H1 (cell line): ENCODE measurements around the gene SLC24A3. TPM values are rescaled to one million over a fixed set of nuclear protein-coding genes. Genes with fewer than 3 reads are reported as not detected.

Experiments used
- TBP ChIP-seq: IDR thresholded peaks from 2 replicates; pipeline ENCODE4 v1.6.1; 2011; ENCODE audit warnings: low read depth, low read length, improper control_type of control experiment
- polyA plus RNA-seq, 7 experiments: library from polyadenylated mRNA; depleted of rRNA in 3 of 7; stranded (reverse) in 5 of 7; unstranded in 2 of 7; fragments of >200 nt in 5 of 7; fragments of 200-250 nt in 2 of 7; gene quantifications; 1 replicate in 5 of 7; 2 replicates in 1 of 7; 4 replicates in 1 of 7; pipeline versions ENCODE4 v1.2.1 to v1.2.3, GENCODE V29; 2011 to 2013; ENCODE audit warnings: missing spikeins in 2 of 7, mixed read lengths in 2 of 7
- total RNA-seq: library from RNA; stranded (reverse); fragmentation: NEBNext Ultra II Directional; extraction: Animal tissue kit (Norgen Biotek cat#: 25700); gene quantifications from 2 replicates; pipeline ENCODE4 v1.2.1, GENCODE V29; 2021
- TF ChIP-seq, protein P1 (sequence below): fragments of 300-600 bp; sonication (generic); IDR thresholded peaks from 2 replicates; pipeline ENCODE4 v1.7.1; 2012; ENCODE audit warnings: low read length, moderate library complexity, mild to moderate bottlenecking, inconsistent platforms; ENCODE audit not compliant: insufficient replicate concordance

The SLC24A3 gene
- total and polyA plus RNA-seq, 2 of the 8 experiments (the other 6 are each of a cell fraction or from before 2014, with no cell fraction given) = 4.5 to 6.3 TPM

DNA sequence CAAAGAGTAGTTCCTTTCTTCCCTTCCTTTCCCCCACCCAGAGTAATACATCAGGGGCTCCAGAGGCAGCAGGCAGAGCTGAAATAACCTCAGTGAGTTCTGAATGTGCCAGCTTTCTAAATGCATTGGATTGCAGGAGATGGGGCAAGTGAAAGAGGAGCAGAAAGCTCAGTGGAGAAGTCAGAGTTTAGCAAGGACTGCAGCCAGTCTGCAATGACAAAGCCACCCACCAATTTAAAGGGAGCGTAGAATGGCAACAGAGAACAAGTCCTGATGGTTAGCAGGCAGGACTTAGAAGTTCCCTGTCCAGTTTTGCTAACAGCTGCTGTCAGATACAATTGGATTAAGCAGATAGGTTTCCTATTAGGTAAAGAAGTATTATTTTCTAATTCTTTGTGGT, 342.2 kb downstream of the SLC24A3 start (continued):
- TF ChIP-seq, protein P1, sequence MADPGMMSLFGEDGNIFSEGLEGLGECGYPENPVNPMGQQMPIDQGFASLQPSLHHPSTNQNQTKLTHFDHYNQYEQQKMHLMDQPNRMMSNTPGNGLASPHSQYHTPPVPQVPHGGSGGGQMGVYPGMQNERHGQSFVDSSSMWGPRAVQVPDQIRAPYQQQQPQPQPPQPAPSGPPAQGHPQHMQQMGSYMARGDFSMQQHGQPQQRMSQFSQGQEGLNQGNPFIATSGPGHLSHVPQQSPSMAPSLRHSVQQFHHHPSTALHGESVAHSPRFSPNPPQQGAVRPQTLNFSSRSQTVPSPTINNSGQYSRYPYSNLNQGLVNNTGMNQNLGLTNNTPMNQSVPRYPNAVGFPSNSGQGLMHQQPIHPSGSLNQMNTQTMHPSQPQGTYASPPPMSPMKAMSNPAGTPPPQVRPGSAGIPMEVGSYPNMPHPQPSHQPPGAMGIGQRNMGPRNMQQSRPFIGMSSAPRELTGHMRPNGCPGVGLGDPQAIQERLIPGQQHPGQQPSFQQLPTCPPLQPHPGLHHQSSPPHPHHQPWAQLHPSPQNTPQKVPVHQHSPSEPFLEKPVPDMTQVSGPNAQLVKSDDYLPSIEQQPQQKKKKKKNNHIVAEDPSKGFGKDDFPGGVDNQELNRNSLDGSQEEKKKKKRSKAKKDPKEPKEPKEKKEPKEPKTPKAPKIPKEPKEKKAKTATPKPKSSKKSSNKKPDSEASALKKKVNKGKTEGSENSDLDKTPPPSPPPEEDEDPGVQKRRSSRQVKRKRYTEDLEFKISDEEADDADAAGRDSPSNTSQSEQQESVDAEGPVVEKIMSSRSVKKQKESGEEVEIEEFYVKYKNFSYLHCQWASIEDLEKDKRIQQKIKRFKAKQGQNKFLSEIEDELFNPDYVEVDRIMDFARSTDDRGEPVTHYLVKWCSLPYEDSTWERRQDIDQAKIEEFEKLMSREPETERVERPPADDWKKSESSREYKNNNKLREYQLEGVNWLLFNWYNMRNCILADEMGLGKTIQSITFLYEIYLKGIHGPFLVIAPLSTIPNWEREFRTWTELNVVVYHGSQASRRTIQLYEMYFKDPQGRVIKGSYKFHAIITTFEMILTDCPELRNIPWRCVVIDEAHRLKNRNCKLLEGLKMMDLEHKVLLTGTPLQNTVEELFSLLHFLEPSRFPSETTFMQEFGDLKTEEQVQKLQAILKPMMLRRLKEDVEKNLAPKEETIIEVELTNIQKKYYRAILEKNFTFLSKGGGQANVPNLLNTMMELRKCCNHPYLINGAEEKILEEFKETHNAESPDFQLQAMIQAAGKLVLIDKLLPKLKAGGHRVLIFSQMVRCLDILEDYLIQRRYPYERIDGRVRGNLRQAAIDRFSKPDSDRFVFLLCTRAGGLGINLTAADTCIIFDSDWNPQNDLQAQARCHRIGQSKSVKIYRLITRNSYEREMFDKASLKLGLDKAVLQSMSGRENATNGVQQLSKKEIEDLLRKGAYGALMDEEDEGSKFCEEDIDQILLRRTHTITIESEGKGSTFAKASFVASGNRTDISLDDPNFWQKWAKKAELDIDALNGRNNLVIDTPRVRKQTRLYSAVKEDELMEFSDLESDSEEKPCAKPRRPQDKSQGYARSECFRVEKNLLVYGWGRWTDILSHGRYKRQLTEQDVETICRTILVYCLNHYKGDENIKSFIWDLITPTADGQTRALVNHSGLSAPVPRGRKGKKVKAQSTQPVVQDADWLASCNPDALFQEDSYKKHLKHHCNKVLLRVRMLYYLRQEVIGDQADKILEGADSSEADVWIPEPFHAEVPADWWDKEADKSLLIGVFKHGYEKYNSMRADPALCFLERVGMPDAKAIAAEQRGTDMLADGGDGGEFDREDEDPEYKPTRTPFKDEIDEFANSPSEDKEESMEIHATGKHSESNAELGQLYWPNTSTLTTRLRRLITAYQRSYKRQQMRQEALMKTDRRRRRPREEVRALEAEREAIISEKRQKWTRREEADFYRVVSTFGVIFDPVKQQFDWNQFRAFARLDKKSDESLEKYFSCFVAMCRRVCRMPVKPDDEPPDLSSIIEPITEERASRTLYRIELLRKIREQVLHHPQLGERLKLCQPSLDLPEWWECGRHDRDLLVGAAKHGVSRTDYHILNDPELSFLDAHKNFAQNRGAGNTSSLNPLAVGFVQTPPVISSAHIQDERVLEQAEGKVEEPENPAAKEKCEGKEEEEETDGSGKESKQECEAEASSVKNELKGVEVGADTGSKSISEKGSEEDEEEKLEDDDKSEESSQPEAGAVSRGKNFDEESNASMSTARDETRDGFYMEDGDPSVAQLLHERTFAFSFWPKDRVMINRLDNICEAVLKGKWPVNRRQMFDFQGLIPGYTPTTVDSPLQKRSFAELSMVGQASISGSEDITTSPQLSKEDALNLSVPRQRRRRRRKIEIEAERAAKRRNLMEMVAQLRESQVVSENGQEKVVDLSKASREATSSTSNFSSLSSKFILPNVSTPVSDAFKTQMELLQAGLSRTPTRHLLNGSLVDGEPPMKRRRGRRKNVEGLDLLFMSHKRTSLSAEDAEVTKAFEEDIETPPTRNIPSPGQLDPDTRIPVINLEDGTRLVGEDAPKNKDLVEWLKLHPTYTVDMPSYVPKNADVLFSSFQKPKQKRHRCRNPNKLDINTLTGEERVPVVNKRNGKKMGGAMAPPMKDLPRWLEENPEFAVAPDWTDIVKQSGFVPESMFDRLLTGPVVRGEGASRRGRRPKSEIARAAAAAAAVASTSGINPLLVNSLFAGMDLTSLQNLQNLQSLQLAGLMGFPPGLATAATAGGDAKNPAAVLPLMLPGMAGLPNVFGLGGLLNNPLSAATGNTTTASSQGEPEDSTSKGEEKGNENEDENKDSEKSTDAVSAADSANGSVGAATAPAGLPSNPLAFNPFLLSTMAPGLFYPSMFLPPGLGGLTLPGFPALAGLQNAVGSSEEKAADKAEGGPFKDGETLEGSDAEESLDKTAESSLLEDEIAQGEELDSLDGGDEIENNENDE = no peak
- no peak for TF ChIP-seq TBP
